SK-N-SH (cell line): ENCODE measurements around the gene INHBB. TPM values are rescaled to one million over a fixed set of nuclear protein-coding genes. Genes with fewer than 3 reads are reported as not detected.

ENCODE experiments used
- CTCF ChIA-PET: fragments of 300-600, 350-600 bp; formaldehyde crosslinking; extraction: SDS; loops from one replicate; lab custom pipeline; 2021; lab: Yijun Ruan, JAX
- POLR2A ChIA-PET: fragments of 350-600 bp; sonication (Branson Sonifier 250); formaldehyde crosslinking; extraction: SDS; loops from one replicate; lab custom pipeline; 2020; ENCODE audit warnings: antibody characterized with exemption, inconsistent platforms; lab: Yijun Ruan, JAX
- DNase-seq: peaks from one replicate; pipeline ENCODE4 v3.0.0; 2012
- H2AFZ ChIP-seq: fragments of 200-600 bp; sonication (generic); 2 replicates; pipeline ENCODE4 v1.8.1; 2016; ENCODE audit warnings: antibody characterized with exemption, mild to moderate bottlenecking, low read depth
- H3F3A ChIP-seq: fragments of 200-600 bp; sonication (generic); replicated peaks from 2 replicates; pipeline ENCODE3; 2016; ENCODE audit warnings: antibody characterized with exemption, mild to moderate bottlenecking; ENCODE audit not compliant: insufficient read depth
- H3K27ac ChIP-seq, 2 experiments: fragments of 200-500 bp in 1 of 2; fragments of 200-600 bp in 1 of 2; sonication (Bioruptor generic) in 1 of 2; sonication (generic), shearing (Covaris generic) in 1 of 2; 2 replicates each; pipeline versions ENCODE4 v1.5.1 to v1.6.1; 2014 to 2016; ENCODE audit warnings: low read depth in 2 of 2, inconsistent platforms in 1 of 2, low read length in 1 of 2, mild to moderate bottlenecking in 1 of 2, mixed read lengths in 1 of 2
- H3K27me3 ChIP-seq: fragments of 200-600 bp; sonication (generic), shearing (Covaris generic); 2 replicates; pipeline ENCODE4 v1.6.1; 2016; ENCODE audit warnings: mixed run types; ENCODE audit not compliant: insufficient read depth
- H3K36me3 ChIP-seq, 2 experiments: fragments of 200-500 bp in 1 of 2; fragments of 200-600 bp in 1 of 2; sonication (Bioruptor generic) in 1 of 2; sonication (generic) in 1 of 2; replicated peaks in 1 of 2; 2 replicates each; pipeline versions ENCODE3 to v1.5.1; 2014 to 2016; ENCODE audit warnings: low read length in 1 of 2, mild to moderate bottlenecking in 1 of 2; ENCODE audit not compliant: insufficient read depth in 2 of 2, control insufficient read depth in 1 of 2
- H3K4me1 ChIP-seq, 2 experiments: fragments of 200-500 bp in 1 of 2; fragments of 200-600 bp in 1 of 2; sonication (Bioruptor generic) in 1 of 2; sonication (generic), shearing (Covaris generic) in 1 of 2; 2 replicates each; pipeline versions ENCODE4 v1.5.1 to v1.6.1; 2014 to 2016; ENCODE audit warnings: low read depth in 1 of 2, low read length in 1 of 2, mixed run types in 1 of 2; ENCODE audit not compliant: insufficient read depth in 2 of 2, control insufficient read depth in 1 of 2
- H3K4me2 ChIP-seq: fragments of 200-600 bp; sonication (generic), shearing (Covaris generic); 2 replicates; pipeline ENCODE4 v1.6.1; 2017; ENCODE audit warnings: mixed run types
- H3K4me3 ChIP-seq, 2 experiments: fragments of 200-500 bp in 1 of 2; fragments of 200-600 bp in 1 of 2; sonication (Bioruptor generic) in 1 of 2; sonication (generic), shearing (Covaris generic) in 1 of 2; 2 replicates each; pipeline versions ENCODE4 v1.5.1 to v1.8.1; 2014 to 2016; ENCODE audit warnings: low read depth in 2 of 2, inconsistent platforms in 1 of 2, low read length in 1 of 2, mild to moderate bottlenecking in 1 of 2, mixed read lengths in 1 of 2, moderate library complexity in 1 of 2
- H3K79me2 ChIP-seq: fragments of 200-600 bp; sonication (generic); 2 replicates; pipeline ENCODE4 v1.8.1; 2017; ENCODE audit warnings: mild to moderate bottlenecking; ENCODE audit not compliant: insufficient read depth
- H3K9ac ChIP-seq: fragments of 200-600 bp; sonication (generic); 2 replicates; pipeline ENCODE4 v1.6.1; 2017; ENCODE audit warnings: mixed run types
- H3K9me2 ChIP-seq: fragments of 200-600 bp; sonication (generic); 2 replicates; pipeline ENCODE4 v1.6.1; 2017; ENCODE audit warnings: mixed run types
- H3K9me3 ChIP-seq: fragments of 200-600 bp; sonication (generic); 2 replicates; pipeline ENCODE4 v1.6.1; 2017; ENCODE audit warnings: mixed run types, mild to moderate bottlenecking, moderate library complexity
- H4K20me1 ChIP-seq: fragments of 200-600 bp; sonication (generic); 2 replicates; pipeline ENCODE4 v1.6.1; 2017; ENCODE audit warnings: mild to moderate bottlenecking, mixed run types; ENCODE audit not compliant: insufficient read depth
- EP300 ChIP-seq, 2 experiments: IDR thresholded peaks; 2 replicates each; pipeline versions ENCODE4 v1.4.0 to v1.6.1; 2012; ENCODE audit warnings: borderline replicate concordance in 1 of 2, low read depth in 1 of 2, low read length in 1 of 2
- EZH2phosphoT487 ChIP-seq: fragments of 200-600 bp; sonication (generic); IDR thresholded peaks from 2 replicates; pipeline ENCODE4 v1.6.1; 2017; ENCODE audit warnings: low read depth, mixed run types, mild to moderate bottlenecking, antibody characterized with exemption, moderate library complexity, borderline replicate concordance
- FOSL2 ChIP-seq: IDR thresholded peaks from 2 replicates; pipeline ENCODE4 v1.4.0; 2012; ENCODE audit warnings: low read depth, mild to moderate bottlenecking, moderate library complexity, borderline replicate concordance
- GABPA ChIP-seq: IDR thresholded peaks from 2 replicates; pipeline ENCODE4 v1.4.0; 2012; ENCODE audit warnings: low read depth, mild to moderate bottlenecking
- GATA2 ChIP-seq: sonication (generic); formaldehyde crosslinking; IDR thresholded peaks from 2 replicates; pipeline ENCODE4 v1.5.0; 2020; ENCODE audit warnings: mild to moderate bottlenecking, missing genetic modification reagents
- MAX ChIP-seq: IDR thresholded peaks from 2 replicates; pipeline ENCODE4 v1.4.0; 2012; ENCODE audit warnings: low read depth
- NFIC ChIP-seq: IDR thresholded peaks from 2 replicates; pipeline ENCODE4 v1.4.0; 2012; ENCODE audit warnings: borderline replicate concordance
- POLR2AphosphoS5 ChIP-seq: IDR thresholded peaks from 2 replicates; pipeline ENCODE4 v1.6.1; 2012; ENCODE audit warnings: low read depth, low read length
- RAD21 ChIP-seq: IDR thresholded peaks from 2 replicates; pipeline ENCODE4 v1.6.1; 2012; ENCODE audit warnings: mild to moderate bottlenecking, low read length
- RCOR1 ChIP-seq: fragments of 150-350 bp; IDR thresholded peaks from 2 replicates; pipeline ENCODE4 v1.6.1; 2017; ENCODE audit warnings: antibody characterized with exemption, low read length
- RFX5 ChIP-seq: IDR thresholded peaks from 2 replicates; pipeline ENCODE4 v1.6.1; 2012; ENCODE audit warnings: mild to moderate bottlenecking, improper control_type of control experiment, low read length
- SMC3 ChIP-seq: IDR thresholded peaks from 2 replicates; pipeline ENCODE4 v1.6.1; 2012; ENCODE audit warnings: low read depth, low read length, improper control_type of control experiment
- TEAD4 ChIP-seq: IDR thresholded peaks from 2 replicates; pipeline ENCODE4 v1.4.0; 2012; ENCODE audit warnings: mild to moderate bottlenecking, borderline replicate concordance; ENCODE audit not compliant: insufficient read depth
- YY1 ChIP-seq: IDR thresholded peaks from 2 replicates; pipeline ENCODE4 v1.4.0; 2012; ENCODE audit warnings: low read depth, mild to moderate bottlenecking
- ZBTB33 ChIP-seq: IDR thresholded peaks from 2 replicates; pipeline ENCODE4 v1.4.0; 2012; ENCODE audit warnings: low read depth, borderline replicate concordance
- WGBS: methylation state at CpG from one replicate; pipeline ENCODE4 v1.1.6; 2017; ENCODE audit warnings: low lambda C conversion rate; 5-methylcytosine and 5-hydroxymethylcytosine counted together
- polyA plus RNA-seq, 3 experiments: library from polyadenylated mRNA; depleted of rRNA; stranded (reverse); fragments of >200 nt; gene quantifications; 2 replicates each; pipeline ENCODE4 v1.2.3, GENCODE V29; 2012
- TF ChIP-seq, protein P1 (sequence below): IDR thresholded peaks from 2 replicates; pipeline ENCODE4; 2012
- TF ChIP-seq, protein P2 (sequence below): fragments of 200-600 bp; sonication (generic); IDR thresholded peaks from 2 replicates; pipeline ENCODE4 v1.6.1; 2017; ENCODE audit warnings: antibody characterized with exemption, mild to moderate bottlenecking, moderate library complexity

The INHBB gene
- polyA plus RNA-seq, 1 of the 3 experiments (the other 2 are of a cell fraction) = 0.03 TPM

DNA sequence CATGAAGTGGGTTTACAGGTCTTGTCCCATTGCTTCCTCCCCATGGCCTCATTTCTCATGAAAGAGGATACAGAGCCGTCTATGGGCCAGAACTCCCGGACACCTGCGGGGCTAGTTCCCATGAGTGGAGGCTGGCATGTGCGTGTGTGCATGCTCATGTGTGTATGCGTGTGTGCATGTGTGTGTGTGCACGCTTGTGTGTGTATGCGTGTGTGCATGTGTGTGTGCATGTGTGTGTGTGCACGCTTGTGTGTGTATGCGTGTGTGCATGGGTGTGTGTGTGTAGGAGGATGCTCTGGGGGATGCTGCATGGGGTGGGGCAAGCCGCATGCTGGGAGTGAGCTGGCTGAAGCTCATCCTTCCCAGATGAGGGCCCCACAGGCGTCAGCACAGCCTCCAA lies 20.8 kb downstream of the INHBB start:
- 73% methylated on average over 9 of the region's 11 CpGs for WGBS
- CTCF ChIA-PET = no interaction called here
- POLR2A ChIA-PET = no interaction called here

More for the DNA sequence above, 20.8 kb downstream of the INHBB start:
- Histone ChIP-seq H3K9me3 (no peaks in the 10 kb centered on the region), H3K4me1 (no peaks in the 10 kb centered on the region; a peak in 2 of 4 replicates), H3K9ac (no peak overlapping the region), H3K4me3 (no peak overlapping the region), H3K36me3 (no peaks in the 10 kb centered on the region), H3K27me3 (no peaks in the 10 kb centered on the region), H3K4me2 (no peak overlapping the region), H3K9me2 (no peaks in the 10 kb centered on the region), H2AFZ (no peak overlapping the region), H3K27ac (no peak overlapping the region), H4K20me1 (no peaks in the 10 kb centered on the region), H3K79me2 (no peaks in the 10 kb centered on the region), H3F3A (no peaks in the 10 kb centered on the region)
- no peak for DNase-seq
- no peak for TF ChIP-seq NFIC
- TF ChIP-seq RFX5 = no peak
- TF ChIP-seq SMC3 = no peak
- no peak for TF ChIP-seq EZH2phosphoT487
- no peak for TF ChIP-seq YY1
- no peak for TF ChIP-seq RAD21
- no peak for TF ChIP-seq ZBTB33
- no peak for TF ChIP-seq MAX
- TF ChIP-seq GABPA = no peak
- TF ChIP-seq, protein P1, sequence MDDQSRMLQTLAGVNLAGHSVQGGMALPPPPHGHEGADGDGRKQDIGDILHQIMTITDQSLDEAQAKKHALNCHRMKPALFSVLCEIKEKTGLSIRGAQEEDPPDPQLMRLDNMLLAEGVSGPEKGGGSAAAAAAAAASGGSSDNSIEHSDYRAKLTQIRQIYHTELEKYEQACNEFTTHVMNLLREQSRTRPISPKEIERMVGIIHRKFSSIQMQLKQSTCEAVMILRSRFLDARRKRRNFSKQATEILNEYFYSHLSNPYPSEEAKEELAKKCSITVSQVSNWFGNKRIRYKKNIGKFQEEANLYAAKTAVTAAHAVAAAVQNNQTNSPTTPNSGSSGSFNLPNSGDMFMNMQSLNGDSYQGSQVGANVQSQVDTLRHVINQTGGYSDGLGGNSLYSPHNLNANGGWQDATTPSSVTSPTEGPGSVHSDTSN = no peak
- no peak for TF ChIP-seq RCOR1
- no peak for TF ChIP-seq GATA2 (CRISPR knock-in tag)
- TF ChIP-seq EP300 (IDR thresholded peaks at IDR 0.05; ENCODE audit: borderline replicate concordance in 1 of 2, low read depth in 1 of 2, low read length in 1 of 2) = no peak
- TF ChIP-seq TEAD4 = no peak
- TF ChIP-seq POLR2AphosphoS5 = no peak
- TF ChIP-seq, protein P2, sequence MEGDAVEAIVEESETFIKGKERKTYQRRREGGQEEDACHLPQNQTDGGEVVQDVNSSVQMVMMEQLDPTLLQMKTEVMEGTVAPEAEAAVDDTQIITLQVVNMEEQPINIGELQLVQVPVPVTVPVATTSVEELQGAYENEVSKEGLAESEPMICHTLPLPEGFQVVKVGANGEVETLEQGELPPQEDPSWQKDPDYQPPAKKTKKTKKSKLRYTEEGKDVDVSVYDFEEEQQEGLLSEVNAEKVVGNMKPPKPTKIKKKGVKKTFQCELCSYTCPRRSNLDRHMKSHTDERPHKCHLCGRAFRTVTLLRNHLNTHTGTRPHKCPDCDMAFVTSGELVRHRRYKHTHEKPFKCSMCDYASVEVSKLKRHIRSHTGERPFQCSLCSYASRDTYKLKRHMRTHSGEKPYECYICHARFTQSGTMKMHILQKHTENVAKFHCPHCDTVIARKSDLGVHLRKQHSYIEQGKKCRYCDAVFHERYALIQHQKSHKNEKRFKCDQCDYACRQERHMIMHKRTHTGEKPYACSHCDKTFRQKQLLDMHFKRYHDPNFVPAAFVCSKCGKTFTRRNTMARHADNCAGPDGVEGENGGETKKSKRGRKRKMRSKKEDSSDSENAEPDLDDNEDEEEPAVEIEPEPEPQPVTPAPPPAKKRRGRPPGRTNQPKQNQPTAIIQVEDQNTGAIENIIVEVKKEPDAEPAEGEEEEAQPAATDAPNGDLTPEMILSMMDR = no peak
- no peak for TF ChIP-seq FOSL2
